Common myeloid progenitor, CD34-positive (primary cell): ENCODE measurements around the gene ZNF672.
A peak's percentile ranks its signal among the peaks of the same experiment; 100 is the strongest.

Source experiments
- CTCF ChIA-PET: fragments of 350-600 bp; sonication (Branson Sonifier 250); formaldehyde crosslinking; loops from one replicate; lab custom pipeline; 2021; ENCODE audit warnings: antibody characterized with exemption; lab: Charles Lee
- POLR2A ChIA-PET: fragments of 350-600 bp; sonication (Branson Sonifier 250); formaldehyde crosslinking; loops from one replicate; lab custom pipeline; 2021; ENCODE audit warnings: antibody characterized with exemption; lab: Charles Lee
- DNase-seq, 3 donors: peaks; one replicate each; pipeline versions ENCODE4 v3.0.0 to v3.0.0-alpha.2; 2013
- H3K27ac ChIP-seq, 2 experiments: 1 replicate in 1 of 2; 2 replicates in 1 of 2; pipeline ENCODE4 v1.7.0; 2013; ENCODE audit warnings: inconsistent platforms in 2 of 2, low read length in 2 of 2, mild to moderate bottlenecking in 2 of 2, low read depth in 1 of 2, moderate library complexity in 1 of 2; ENCODE audit not compliant: severe bottlenecking in 2 of 2, insufficient read depth in 1 of 2, poor library complexity in 1 of 2
- H3K27me3 ChIP-seq, 5 experiments: replicated peaks in 2 of 5; 1 replicate in 3 of 5; 2 replicates in 2 of 5; pipeline versions ENCODE4 v1.6.1 to v1.7.0; 2013; ENCODE audit warnings: low read length in 4 of 5, mild to moderate bottlenecking in 2 of 5, moderate library complexity in 2 of 5, inconsistent platforms in 1 of 5; ENCODE audit not compliant: insufficient read depth in 5 of 5, control insufficient read depth in 4 of 5
- H3K36me3 ChIP-seq, 4 experiments: 1 replicate in 2 of 4; 2 replicates in 2 of 4; pipeline versions ENCODE4 v1.6.1 to v1.7.0; 2013; ENCODE audit warnings: low read length in 3 of 4, control low read depth in 1 of 4, mild to moderate bottlenecking in 1 of 4; ENCODE audit not compliant: control insufficient read depth in 4 of 4, insufficient read depth in 4 of 4
- H3K4me1 ChIP-seq, 4 experiments: 1 replicate in 3 of 4; 2 replicates in 1 of 4; pipeline versions ENCODE4 v1.6.1 to v1.7.1; 2013; ENCODE audit warnings: low read length in 3 of 4, mild to moderate bottlenecking in 3 of 4, control low read depth in 1 of 4, inconsistent platforms in 1 of 4, moderate library complexity in 1 of 4; ENCODE audit not compliant: control insufficient read depth in 4 of 4, insufficient read depth in 4 of 4; ENCODE audit errors: control extremely low read depth in 1 of 4
- H3K4me3 ChIP-seq, 7 experiments: 1 replicate in 4 of 7; 2 replicates in 3 of 7; pipeline versions ENCODE4 v1.5.1 to v1.7.0; 2013; ENCODE audit warnings: mild to moderate bottlenecking in 7 of 7, low read length in 6 of 7, moderate library complexity in 6 of 7, inconsistent platforms in 2 of 7, low read depth in 2 of 7, control low read depth in 1 of 7; ENCODE audit not compliant: insufficient read depth in 4 of 7, control insufficient read depth in 1 of 7; ENCODE audit errors: extremely low read depth in 1 of 7
- H3K9me3 ChIP-seq, 5 experiments: 1 replicate in 4 of 5; 2 replicates in 1 of 5; pipeline versions ENCODE4 v1.6.1 to v1.7.1; 2013; ENCODE audit warnings: low read length in 4 of 5, mild to moderate bottlenecking in 2 of 5, inconsistent platforms in 1 of 5, low read depth in 1 of 5, moderate library complexity in 1 of 5; ENCODE audit not compliant: control insufficient read depth in 4 of 5, insufficient read depth in 2 of 5; ENCODE audit errors: control extremely low read depth in 1 of 5
- WGBS: methylation state at CpG from one replicate; pipeline ENCODE4 v1.1.5; 2013; ENCODE audit not compliant: insufficient coverage; 5-methylcytosine and 5-hydroxymethylcytosine counted together

Gene ZNF672

DNA sequence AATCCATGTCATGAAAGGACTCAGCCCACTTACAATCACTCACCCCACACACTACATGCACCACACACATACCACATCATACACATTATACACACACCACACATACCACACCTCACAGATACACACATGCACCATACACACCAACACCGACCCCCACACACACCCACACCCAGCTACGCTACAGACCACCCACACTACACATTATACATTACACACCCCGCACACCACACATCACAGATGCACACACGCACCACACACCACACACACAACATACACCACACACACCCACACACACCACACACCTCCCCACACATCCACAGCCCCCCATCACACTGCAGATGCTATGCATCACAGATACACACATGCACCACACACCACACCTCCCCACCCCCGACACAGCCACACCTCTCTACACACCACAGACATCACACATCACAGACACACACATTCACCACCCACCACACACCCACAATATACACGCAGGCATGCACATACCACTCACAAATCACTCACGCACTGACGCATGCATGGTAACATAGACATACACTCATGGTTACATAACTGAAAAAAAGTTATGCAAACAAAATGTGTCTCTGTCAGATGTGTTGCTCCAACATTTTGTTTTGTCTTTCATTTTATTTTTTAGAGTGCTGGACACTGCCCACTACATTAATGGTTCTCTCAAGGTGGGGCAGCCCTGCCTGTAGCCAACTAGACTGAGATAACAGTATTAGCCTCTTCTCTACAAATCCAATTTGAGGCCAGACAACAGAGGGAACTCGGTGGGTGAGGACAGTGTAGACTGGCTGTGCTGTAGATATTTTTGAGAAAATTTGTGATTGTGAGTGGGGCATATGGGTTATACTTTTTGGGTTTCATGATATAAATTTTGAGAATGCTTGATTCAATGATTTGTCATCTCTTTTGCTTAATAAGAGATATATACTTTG is 52.8 kb downstream of the ZNF672 start:
- Histone ChIP-seq H3K4me1 (peaks cover 0 to 31% (median 15%) of the 10 kb centered on the region in 4 experiments), H3K9me3 (no peaks in the 10 kb centered on the region), H3K4me3 (peak overlapping the region in 1 of 7 experiments; percentile 13), H3K27ac (peak overlapping the region in 1 of 2 experiments; percentile 79), H3K36me3 (no peaks in the 10 kb centered on the region), H3K27me3 (no peaks in the 10 kb centered on the region)
- ChIA-PET CTCF (interaction anchor here (1.0 to 2.0 kb wide), 2 partner anchors 9 to 33 kb away, joined by 3 to 5 read pairs; no protein-coding TSS in a partner anchor), POLR2A (no interaction called here)
- peak in 2 of 3 donors; percentile 24 to 54 for DNase-seq
- 100% methylated on average over 4 of the region's 9 CpGs for WGBS

DNA sequence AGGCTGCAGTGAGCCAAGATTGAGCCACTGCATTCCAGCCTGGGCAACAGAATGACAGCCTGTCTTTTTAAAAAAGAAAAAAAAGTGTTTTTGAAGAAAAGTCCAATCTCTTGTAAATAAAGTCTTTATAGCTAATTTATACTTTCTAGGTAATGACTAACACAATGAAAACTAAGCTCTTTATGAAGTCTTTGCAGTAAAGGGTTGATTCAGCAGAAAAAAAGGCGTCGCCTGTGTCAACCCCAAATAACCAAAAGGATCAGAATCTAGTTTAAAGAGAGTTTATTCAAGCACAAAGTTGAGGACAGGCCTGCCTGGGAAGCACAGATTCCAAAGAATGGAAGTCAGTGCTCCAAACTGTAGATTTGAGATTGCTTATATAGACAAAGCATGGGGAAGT is 53.7 kb downstream of the ZNF672 start:
- no CpG with 5 or more reads among the region's 2 CpGs for WGBS
- peaks cover 0 to 26% (median 13%) of the 10 kb centered on the region in 4 experiments for H3K4me1 ChIP-seq
- H3K9me3 ChIP-seq, result no peaks in the 10 kb centered on the region
- no peak overlapping the region for H3K4me3 ChIP-seq
- CTCF ChIA-PET, result interaction anchor here (1.0 kb wide), 1 partner anchor 10 kb away, joined by 3 read pairs; no protein-coding TSS in a partner anchor
- no peak for DNase-seq
- no peak overlapping the region for H3K27ac ChIP-seq
- H3K36me3 ChIP-seq, result no peaks in the 10 kb centered on the region
- H3K27me3 ChIP-seq, result no peaks in the 10 kb centered on the region
- POLR2A ChIA-PET, result no interaction called here

DNA sequence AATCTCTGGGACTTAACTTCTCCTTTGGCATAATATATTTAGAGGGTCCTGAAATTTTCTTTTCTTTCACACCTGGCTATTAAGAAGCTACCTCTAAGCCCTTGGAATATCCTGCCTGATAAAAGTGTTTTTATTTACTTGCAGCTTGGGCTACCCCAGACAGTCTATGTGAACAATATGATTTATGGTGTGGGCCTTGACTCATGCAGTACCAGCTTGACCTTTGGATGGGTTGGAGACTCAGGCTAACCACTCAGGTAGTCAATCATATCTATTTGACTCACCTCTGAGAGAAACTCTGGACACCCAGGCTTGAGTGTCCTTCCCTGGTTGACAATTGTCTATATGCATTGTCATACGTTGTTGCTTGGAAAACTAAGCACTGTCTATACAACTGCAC is 54.6 kb downstream of the ZNF672 start:
- POLR2A ChIA-PET, result no interaction called here
- no peaks in the 10 kb centered on the region for H3K36me3 ChIP-seq
- no CpG with 5 or more reads among the region's 1 CpG for WGBS
- H3K27ac ChIP-seq, result no peak overlapping the region
- H3K9me3 ChIP-seq, result no peaks in the 10 kb centered on the region
- CTCF ChIA-PET, result interaction anchor here (0.6 to 0.7 kb wide), 2 partner anchors 10 to 19 kb away, joined by 3 read pairs; no protein-coding TSS in a partner anchor
- no peak overlapping the region for H3K4me3 ChIP-seq
- peaks cover 0 to 23% (median 13%) of the 10 kb centered on the region in 4 experiments for H3K4me1 ChIP-seq
- no peaks in the 10 kb centered on the region for H3K27me3 ChIP-seq
- no peak for DNase-seq

DNA sequence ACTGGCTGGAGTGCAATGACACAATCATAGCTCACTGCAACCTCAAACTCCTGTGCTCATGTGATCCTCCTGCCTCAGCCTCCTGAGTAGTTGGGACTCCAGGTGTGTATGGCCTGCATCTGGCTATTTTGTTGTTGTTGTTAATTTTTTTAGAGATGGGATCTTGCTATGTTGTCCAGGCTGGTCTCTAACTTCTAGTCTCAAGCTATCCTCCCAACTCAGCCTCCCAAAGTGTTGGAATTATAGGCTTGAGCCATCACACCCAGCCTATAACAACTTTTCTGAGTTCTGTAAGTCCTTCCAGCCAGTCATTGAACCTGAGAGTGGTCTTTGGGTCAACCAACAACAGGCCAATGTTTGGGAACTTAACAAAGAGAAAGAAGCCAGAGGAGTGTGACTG is 56.8 kb downstream of the ZNF672 start:
- no peak for DNase-seq
- ChIA-PET CTCF (no interaction called here), POLR2A (no interaction called here)
- peaks cover 0 to 11% (median 4%) of the 10 kb centered on the region in 4 experiments for H3K4me1 ChIP-seq
- H3K4me3 ChIP-seq, result no peak overlapping the region
- no peaks in the 10 kb centered on the region for H3K9me3 ChIP-seq
- no peaks in the 10 kb centered on the region for H3K27me3 ChIP-seq
- no peaks in the 10 kb centered on the region for H3K36me3 ChIP-seq
- H3K27ac ChIP-seq, result no peak overlapping the region

DNA sequence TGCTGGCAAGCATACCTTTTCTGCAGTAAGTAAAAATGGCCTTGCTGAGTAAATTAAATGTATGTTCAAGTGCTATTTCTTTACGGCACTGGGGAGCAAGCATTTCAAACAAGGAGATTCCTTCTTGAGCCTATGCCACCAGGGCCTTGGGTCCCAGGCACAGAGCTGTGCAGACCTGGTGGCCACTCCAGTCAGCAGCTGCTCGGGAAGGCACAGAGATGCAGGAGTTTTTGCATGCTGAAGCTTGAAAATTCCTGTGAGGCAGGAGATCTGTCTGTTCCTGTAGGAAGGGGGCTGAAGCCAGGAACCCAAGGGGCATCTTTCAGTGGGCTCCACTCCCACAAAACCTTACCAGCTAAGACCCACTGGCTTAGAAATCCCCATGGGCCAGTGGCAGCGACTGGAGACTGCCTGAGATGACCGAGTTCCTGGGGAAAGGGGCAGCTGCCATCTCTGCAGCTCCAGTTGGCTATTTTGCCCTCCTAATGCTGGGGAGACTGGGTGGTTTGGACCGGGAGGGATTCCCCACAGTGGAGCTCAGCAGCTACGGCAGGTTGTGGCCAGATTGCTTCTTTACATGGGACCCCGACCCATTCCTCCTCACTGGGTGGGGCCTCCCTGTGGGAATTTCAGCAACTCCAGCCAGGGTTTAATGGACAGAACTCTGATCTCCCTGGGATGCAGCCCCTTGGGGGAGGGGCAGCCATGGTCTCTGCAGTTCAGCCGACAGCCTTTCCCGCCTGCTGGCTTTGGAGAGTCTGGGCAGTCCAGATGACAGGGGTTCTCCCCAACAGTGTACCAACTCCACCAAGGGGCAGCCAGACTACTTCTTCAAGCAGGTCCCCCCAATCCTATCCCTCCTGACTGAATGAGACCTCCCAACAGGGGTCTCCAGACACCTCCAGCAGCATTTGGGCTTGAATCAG is 59.7 kb downstream of the ZNF672 start:
- H3K9me3 ChIP-seq, result no peaks in the 10 kb centered on the region
- H3K27ac ChIP-seq, result no peak overlapping the region
- no peak for DNase-seq
- CTCF ChIA-PET, result interaction anchor here (0.6 to 3.1 kb wide), 3 partner anchors 12 to 23 kb away, joined by 3 to 24 read pairs (median 3); no protein-coding TSS in a partner anchor
- POLR2A ChIA-PET, result no interaction called here
- no peaks in the 10 kb centered on the region for H3K27me3 ChIP-seq
- no peak overlapping the region for H3K4me3 ChIP-seq
- H3K4me1 ChIP-seq, result no peaks in the 10 kb centered on the region
- H3K36me3 ChIP-seq, result no peaks in the 10 kb centered on the region
- 97% methylated on average over 8 of the region's 9 CpGs for WGBS
